SJSA1 (cell line): ENCODE results near the gene ACOT11. TPM values are rescaled to one million over a fixed set of nuclear protein-coding genes. Genes with fewer than 3 reads are reported as not detected.

Experiments
- DNase-seq, 2 experiments: peaks; one replicate each; pipeline ENCODE4 v3.0.0-alpha.2; 2015 to 2020; ENCODE audit warnings: low spot score in 2 of 2, low read depth in 1 of 2
- H3K27ac ChIP-seq: fragments of 250-450 bp; sonication (Bioruptor Pico); 2 replicates; pipeline ENCODE4 v1.5.1; 2020; ENCODE audit warnings: mild to moderate bottlenecking, moderate library complexity
- H3K27me3 ChIP-seq: fragments of 250-450 bp; sonication (Bioruptor Pico); replicated peaks from 2 replicates; pipeline ENCODE4 v1.5.1; 2020; ENCODE audit warnings: mild to moderate bottlenecking, moderate library complexity
- H3K36me3 ChIP-seq: fragments of 250-450 bp; sonication (Bioruptor Pico); 2 replicates; pipeline ENCODE4 v1.5.1; 2020; ENCODE audit warnings: mild to moderate bottlenecking
- H3K4me1 ChIP-seq: fragments of 250-450 bp; sonication (Bioruptor Pico); replicated peaks from 2 replicates; pipeline ENCODE4 v1.6.1; 2021; ENCODE audit warnings: mild to moderate bottlenecking
- H3K4me3 ChIP-seq: fragments of 250-450 bp; sonication (Bioruptor Pico); 2 replicates; pipeline ENCODE4 v1.5.1; 2020; ENCODE audit warnings: mild to moderate bottlenecking
- H3K9me3 ChIP-seq: fragments of 250-450 bp; sonication (Bioruptor Pico); replicated peaks from 2 replicates; pipeline ENCODE4 v1.5.1; 2020; ENCODE audit warnings: mild to moderate bottlenecking
- total RNA-seq: library from RNA; depleted of rRNA; stranded (reverse); fragments of >200 nt; shearing (Covaris generic); gene quantifications from 2 replicates; pipeline ENCODE4 v1.2.3, GENCODE V29; 2014; rRNA removed

The ACOT11 gene
- total RNA-seq, 1 experiment from 2014 or later = 1.3 TPM

DNA sequence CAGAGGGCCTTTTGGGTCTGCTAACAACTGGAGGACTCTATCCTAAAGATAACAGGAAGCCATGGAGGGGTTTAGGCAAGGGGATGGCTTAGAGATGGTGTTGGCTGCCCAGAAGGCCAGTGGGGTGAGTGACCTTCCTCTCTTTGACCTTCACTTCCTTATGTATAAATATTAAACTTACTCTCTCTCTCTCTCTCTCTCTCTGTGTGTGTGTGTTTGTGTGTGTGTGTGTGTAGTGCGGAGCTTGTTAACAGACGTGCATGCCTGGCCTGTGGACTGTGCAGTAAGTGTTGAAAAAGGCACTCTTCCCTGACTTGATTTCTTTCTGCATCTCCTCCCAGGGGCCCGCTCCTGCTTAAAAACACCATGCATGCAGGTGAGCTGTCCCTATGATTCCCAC, 103.6 kb downstream of the ACOT11 start:
- no peaks in the 10 kb centered on the region for H3K36me3 ChIP-seq
- DNase-seq = no peak

DNA sequence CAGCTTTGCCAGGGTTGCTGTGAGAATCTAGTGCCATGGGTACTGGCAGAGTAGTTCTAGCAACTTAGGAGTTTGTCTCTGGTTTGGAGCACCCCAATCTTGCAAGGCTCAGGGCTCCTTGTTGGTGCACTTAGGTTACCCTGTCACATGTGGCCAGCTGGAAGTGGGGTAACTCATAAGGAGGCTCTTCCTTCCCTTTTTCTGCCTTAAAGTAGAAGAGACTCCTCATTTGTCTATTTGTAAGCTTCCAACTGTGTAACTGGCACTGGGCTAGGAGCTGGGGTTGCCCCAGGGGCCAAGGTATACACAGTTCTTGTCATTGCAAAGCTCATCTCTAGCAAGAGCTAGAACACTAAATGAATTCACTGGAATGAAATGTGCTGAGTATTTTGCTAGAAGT, 104.1 kb downstream of the ACOT11 start:
- no peak overlapping the region for H3K27ac ChIP-seq
- no peaks in the 10 kb centered on the region for H3K36me3 ChIP-seq
- H3K9me3 ChIP-seq = no peaks in the 10 kb centered on the region
- no peaks in the 10 kb centered on the region for H3K27me3 ChIP-seq
- no peaks in the 10 kb centered on the region for H3K4me1 ChIP-seq
- DNase-seq = no peak
- no peak overlapping the region for H3K4me3 ChIP-seq

More for the DNA sequence above, 103.6 kb downstream of the ACOT11 start:
- H3K27me3 ChIP-seq = no peaks in the 10 kb centered on the region
- no peak overlapping the region for H3K4me3 ChIP-seq
- no peaks in the 10 kb centered on the region for H3K4me1 ChIP-seq
- no peak overlapping the region for H3K27ac ChIP-seq
- no peaks in the 10 kb centered on the region for H3K9me3 ChIP-seq

DNA sequence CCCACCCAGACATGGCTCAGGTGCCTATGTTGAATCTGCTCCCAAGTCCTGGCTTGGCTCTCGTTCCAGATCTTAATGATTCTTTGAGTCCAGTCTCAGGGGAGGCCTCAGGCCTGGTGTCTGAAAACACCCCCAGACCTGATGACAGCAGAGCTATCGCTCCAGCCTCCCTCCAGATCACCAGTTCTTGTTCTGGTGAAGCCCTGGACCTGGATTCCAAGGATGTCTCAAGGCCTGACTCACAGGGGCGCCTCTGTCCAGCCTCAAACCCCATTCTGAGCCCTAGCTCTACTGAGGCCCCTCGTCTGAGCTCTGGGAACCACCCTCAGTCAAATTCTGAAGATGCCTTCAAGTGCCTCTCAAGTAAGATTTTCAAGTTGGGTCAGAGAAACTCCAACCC, 105.0 kb downstream of the ACOT11 start:
- Histone ChIP-seq H3K27me3 (no peaks in the 10 kb centered on the region), H3K27ac (no peak overlapping the region), H3K9me3 (no peaks in the 10 kb centered on the region; the same call in 1 of the 2 replicates), H3K4me3 (no peak overlapping the region), H3K4me1 (no peaks in the 10 kb centered on the region), H3K36me3 (no peaks in the 10 kb centered on the region)
- DNase-seq = no peak

DNA sequence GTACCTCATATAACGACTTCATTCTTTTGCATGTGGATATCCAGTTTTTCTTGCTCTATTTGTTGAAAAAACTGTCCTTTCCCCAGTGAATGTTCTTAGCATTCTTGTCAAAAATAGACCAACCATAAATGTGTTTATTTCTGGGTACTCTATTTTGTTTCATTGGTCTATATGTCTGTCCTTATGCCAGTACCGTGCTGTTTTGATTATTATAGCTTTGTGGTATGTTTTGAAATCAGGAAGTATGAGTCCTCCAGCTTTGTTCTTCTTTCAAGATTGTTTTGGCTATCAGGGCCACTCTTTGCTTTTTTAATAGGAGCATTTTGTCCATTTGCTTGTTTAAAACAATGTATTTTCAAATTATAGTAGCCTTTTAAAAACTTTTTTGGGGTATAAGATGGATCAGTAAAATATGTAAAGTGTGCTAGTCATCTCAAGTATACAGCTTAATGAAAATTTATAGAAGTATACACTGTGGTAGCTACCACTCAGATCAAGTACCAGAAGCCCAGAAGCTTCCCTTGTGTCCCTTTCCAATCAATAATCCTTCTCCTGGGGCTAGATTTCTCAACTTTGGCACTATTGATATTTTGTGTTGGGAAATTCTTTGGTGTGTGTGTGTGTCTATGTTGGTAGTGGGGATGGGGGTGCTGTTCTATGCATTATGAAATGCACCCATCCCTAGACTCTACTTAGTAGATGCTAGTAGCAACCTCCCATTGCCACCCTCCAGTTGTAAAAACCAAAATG, 110.3 kb downstream of the ACOT11 start:
- Histone ChIP-seq H3K27ac (no peak overlapping the region), H3K9me3 (no peaks in the 10 kb centered on the region; the same call in none of the 2 replicates), H3K36me3 (no peaks in the 10 kb centered on the region), H3K4me1 (no peaks in the 10 kb centered on the region), H3K4me3 (no peak overlapping the region), H3K27me3 (no peaks in the 10 kb centered on the region)
- no peak for DNase-seq

Other genes starting within 250 kb of the ACOT11 start
- gene SSBP3, start 141.8 kb upstream of the ACOT11 start, total RNA-seq = 27.0 and 56.0 TPM in 2 replicates
- gene FAM151A, start 75.3 kb downstream of the ACOT11 start, total RNA-seq = not detected in 2 replicates
- not detected in 2 replicates for gene MROH7, start 93.6 kb downstream of the ACOT11 start, total RNA-seq
- gene TTC4, start 167.6 kb downstream of the ACOT11 start, total RNA-seq = 35.4 and 38.6 TPM in 2 replicates
- gene PARS2, start 216.3 kb downstream of the ACOT11 start, total RNA-seq = 2.6 and 4.6 TPM in 2 replicates